Epidermal melanocyte (primary cell): ENCODE results near the gene ATG4B.

Source experiments
- DNase-seq: peaks from one replicate; pipeline ENCODE4 v3.0.0; 2011; ENCODE audit warnings: low spot score; ENCODE audit not compliant: insufficient read length

ATG4B gene

DNA sequence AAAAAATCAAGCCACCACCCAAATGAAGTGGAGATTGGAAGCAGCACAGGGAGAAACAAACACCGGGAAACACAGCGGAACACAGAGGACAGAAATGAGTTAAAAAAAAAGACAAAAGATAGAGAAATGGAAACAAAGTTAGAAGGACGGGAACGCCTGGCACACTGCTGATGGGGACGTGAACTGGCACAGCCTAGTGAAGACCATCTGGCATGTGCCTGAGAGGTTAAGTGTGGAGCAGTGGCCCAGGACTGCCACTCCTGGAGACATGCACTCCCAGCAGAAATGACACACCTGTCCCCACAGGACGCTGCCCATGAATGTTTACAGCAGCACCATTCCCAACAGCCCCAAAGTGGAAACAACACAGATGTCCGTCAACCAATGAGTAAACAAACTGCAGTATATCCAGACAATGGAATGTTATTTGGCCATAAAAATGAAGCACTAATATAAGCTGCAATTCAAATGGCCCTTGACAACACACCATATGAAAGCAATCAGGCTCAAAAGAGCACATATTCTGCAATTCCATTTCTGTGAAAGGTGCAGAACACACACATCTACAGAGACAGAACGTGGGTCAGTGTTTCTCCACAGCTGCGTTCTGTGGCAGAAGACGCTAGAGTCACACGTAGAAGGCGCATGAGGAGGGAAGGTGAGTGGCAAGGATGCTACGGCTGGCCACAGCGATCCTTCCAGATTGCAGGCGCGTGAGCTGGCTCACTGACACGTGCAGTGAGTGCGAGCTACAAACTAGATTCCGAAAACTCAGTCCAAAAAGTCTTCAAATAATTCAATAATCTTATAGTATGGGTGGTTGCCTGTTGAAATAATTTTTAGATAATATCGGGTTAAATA is 25.1 kb upstream of the ATG4B start:
- no peak for DNase-seq

DNA sequence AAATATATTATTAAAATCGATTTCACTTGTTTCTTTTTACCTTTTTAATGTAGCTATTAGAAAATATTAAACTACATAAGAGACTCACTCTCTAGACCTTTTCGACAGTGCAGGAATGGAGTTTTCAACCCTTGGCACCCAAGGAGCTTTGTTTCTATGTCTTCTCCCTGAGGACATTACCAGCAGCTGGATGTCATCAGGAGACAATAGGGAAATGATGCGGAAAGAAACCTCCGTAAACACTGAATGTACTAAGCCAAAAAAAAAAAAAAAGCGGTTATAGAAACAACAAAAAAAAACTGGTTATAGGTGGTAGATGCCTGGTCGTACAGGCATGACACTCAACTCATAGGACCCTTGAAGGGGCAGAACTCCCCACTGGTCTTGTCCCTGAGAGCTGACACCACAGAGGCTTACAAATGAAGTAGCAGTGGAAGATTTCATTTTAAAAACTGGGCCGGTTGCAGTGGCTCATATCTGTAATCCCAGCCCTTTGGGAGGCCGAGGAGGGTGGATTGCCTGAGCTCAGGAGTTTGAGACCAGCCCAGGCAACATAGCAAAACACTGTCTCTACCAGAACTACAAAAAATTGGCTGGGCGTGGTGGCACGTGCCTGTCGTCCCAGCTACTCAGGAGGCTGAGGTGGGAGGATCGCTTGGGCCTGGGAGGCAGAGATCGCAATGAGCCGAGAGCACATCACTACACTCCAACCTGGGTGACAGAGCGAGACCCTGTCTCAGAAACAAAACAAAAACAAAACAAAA is 24.3 kb upstream of the ATG4B start:
- no peak for DNase-seq

DNA sequence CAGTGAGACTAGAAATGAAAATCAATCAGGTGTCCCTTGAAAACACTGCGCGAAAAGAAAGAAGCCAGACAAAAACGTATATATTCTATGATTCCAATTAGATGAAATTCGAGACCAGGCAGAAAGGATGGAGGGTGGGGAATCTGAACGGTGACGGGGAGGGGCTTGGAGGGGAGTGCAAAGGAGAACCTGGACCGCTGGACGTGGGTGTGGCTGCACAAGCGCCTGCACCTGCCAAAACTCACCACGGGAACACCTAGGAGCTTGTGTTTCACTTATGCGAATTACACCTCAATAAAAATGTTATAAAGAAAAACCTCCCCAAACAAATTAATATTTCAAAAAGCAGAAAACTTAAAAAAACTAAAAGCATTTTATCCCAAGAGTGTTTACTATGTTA is 22.5 kb upstream of the ATG4B start:
- DNase-seq, result no peak

DNA sequence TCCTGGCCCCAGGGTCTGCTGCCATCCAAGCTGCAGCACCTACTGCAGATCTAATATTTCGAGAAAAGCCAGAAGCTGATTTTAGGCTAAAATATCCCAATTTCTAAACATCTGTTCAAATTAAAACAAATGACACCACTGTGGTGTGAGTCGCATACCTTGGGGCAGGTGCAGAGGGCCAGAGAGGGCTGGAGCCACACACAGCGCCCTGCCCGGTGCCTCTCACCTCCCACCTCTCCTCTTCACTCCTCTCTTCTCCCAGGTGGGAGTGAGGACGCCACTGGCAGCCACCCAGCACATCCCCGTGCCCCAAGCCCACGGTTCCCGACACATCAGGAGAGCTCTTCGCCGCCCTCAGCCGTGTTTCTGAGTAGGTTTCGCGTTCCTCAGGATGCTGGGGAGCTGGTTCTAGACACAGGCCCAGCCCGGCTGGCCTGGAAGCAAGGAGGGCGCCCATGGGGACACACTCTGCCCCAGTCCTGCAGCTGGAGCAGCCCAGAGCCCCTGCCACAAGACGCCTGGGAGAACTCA is 21.9 kb upstream of the ATG4B start:
- DNase-seq, result no peak

GRCh38 chr2:241616168-241617125 is 21.0 kb upstream of the ATG4B start:
- DNase-seq, result no peak

GRCh38 chr2:241617431-241618154 is 19.9 kb upstream of the ATG4B start:
- no peak for DNase-seq

DNA sequence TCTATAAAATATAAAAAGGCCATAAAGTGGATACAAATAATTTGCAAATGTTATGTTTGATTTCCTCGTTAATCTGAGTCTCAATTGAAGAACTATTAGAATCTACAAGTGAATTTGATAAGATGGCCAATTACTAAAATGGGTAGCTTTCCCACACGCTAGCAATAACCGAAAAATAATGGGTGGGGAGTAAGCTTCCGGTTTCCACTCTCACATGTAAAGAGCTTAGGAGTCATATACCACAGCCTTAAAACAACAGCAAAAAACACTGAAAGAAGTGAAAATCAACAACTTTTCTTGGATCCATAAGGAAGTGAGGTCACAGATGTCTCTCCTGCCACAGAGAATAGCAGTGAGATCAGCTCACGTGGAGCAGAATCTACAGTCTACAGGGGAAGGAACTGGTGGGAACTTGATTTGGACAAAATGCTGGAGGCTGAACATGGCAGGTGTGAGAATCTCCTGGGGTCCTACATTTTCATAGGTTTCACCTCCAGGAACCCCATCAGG is 19.1 kb upstream of the ATG4B start:
- DNase-seq, result no peak

- no peak for DNase-seq
Observed at GRCh38 chr2:241618829-241619228, 18.7 kb upstream of the ATG4B start.

DNA sequence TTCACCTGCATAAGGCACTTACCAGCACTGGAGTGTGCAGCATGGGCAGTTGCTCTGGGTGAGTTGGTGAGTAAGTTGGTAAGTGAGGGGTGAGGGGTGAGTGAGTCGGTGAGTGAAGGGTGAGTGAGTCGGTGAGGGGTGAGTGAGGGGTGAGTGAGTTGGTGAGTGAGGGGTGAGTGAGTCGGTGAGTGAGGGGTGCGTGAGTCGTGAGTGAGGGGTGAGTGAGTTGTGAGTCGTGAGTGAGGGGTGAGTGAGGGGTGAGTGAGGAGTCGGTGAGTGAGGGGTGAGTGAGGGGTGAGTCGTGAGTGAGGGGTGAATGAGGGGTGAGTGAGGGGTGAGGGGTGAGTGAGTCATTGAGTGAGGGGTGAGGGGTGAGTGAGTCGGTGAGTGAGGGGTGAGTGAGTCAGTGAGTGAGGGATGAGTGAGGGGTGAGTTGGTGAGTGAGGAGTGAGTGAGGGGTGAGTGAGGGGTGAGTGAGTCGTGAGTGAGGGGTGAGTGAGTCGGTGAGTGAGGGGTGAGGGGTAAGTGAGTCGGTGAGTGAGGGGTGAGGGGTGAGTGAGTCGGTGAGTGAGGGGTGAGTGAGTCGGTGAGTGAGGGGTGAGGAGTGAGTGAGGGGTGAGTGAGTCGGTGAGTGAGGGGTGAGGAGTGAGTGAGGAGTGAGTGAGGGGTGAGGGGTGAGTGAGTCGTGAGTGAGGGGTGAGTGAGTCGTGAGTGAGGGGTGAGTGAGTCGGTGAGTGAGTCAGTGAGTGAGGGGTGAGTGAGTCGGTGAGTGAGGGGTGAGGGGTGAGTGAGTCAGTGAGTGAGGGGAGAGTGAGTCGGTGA is 17.7 kb upstream of the ATG4B start:
- no peak for DNase-seq

DNA sequence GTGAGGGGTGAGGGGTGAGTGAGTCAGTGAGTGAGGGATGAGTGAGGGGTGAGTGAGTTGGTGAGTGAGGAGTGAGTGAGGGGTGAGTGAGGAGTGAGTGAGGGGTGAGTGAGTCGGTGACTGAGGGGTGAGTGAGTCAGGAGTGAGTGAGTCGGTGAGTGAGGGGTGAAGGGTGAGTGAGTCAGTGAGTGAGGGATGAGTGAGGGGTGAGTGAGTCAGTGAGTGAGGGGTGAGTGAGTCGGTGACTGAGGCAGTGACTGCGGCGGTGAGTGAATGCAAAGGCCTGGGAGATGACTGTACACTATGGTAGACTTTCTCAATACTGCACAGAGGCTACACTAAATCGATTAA is 17.1 kb upstream of the ATG4B start:
- DNase-seq, result no peak

DNA sequence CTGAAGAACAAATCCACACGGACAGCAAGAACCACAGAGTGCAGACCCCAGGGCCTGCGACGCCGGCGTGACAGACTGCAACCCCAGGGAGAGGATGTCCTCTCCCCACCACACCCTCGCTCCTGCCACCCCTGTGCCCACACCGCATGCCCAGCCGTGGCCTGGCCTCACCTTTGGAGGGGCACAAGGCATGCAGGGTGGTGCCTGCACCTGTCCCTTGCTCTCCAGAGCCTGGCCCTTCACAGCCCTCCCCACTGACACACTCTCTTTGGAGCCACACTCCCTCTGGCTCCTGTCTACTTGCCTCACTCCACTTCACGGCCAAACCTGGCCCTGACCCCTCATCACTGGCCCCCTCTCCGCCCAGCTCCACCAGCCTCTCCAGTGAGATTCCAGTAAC is 9.8 kb upstream of the ATG4B start:
- DNase-seq, result no peak

DNA sequence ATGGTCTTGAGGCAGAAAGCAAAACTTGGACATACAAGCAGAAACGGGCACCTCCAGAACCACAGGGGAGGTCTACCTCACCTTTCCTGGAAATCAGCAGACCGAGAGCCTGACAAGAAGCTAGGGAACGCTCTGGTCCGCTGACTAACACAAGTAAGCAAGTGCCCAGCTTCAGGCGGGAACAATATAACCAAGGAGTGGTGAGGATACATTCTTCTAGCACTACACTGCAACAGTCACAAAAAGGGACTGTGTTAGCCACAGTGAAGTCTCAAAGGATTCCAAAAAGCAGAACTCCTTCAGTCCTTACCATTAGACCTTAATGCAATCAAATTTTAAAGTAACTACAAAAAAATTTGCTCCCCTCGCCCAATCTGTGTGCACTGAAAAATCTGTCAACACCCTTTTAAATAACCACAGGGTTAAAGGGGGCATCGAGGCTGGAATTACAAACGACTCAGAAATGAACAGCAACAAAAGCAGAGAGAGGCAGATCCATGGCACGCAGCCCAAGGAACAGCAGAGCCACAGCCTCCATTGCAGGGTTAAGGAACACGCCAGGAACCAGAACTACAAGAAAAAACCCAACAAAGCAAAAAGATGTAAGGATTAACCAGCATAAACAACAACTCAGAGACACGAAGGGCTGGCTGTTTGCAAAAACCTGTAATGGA is 7.6 kb upstream of the ATG4B start:
- no peak for DNase-seq

- DNase-seq, result no peak
Observed at GRCh38 chr2:241632478-241633325, 4.8 kb upstream of the ATG4B start.

GRCh38 chr2:241633561-241633960 is 3.9 kb upstream of the ATG4B start:
- DNase-seq, result no peak

DNA sequence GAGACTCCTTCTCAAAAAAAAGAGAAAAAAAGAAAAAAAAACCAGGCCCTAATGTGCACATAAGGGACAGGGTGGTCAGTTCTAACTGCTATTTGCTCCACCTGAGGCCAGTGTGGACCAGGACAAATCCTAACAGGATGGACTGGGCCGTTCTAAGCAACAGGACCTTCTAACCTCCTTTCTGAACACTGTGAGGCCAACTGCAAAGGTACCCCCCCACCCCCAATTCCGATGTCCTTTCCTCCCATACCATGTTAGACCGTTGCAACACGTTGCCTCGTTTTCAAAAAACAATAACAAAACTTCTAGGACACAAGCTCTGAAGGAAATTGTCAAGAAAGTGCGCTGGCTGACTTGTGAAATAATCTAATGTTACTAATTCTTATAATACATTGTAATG is 1.7 kb upstream of the ATG4B start:
- DNase-seq, result no peak

GRCh38 chr2:241636182-241637017 is 1.1 kb upstream of the ATG4B start:
- no peak for DNase-seq
